Neural cell (in vitro differentiated cells): Measurements from ENCODE around the gene FRMD4A. TPM values are rescaled to one million over a fixed set of nuclear protein-coding genes. Genes with fewer than 3 reads are reported as not detected.

Source experiments
- H2AFZ ChIP-seq: fragments of 200-600, 300-800 bp; sonication (generic), shearing (Covaris generic); 2 replicates; pipeline ENCODE4 v1.6.0; 2014; ENCODE audit warnings: low read depth, mild to moderate bottlenecking, antibody characterized with exemption, low read length, moderate library complexity
- H3F3A ChIP-seq: fragments of 200-600 bp; shearing (Covaris generic); 2 replicates; pipeline ENCODE4 v1.6.1; 2016; ENCODE audit warnings: mild to moderate bottlenecking, moderate library complexity, mixed read lengths, antibody characterized with exemption, low read length; ENCODE audit not compliant: insufficient read depth, poor library complexity, severe bottlenecking
- H3K27ac ChIP-seq: fragments of 200-600, 300-800 bp; sonication (generic), shearing (Covaris generic); 2 replicates; pipeline ENCODE4 v1.5.1; 2014; ENCODE audit warnings: mild to moderate bottlenecking, low read length, moderate library complexity
- H3K27me3 ChIP-seq: fragments of 300-800, 200-600 bp; sonication (generic), shearing (Covaris generic); 2 replicates; pipeline ENCODE4 v1.6.0; 2014; ENCODE audit warnings: mild to moderate bottlenecking, low read depth, low read length, moderate library complexity; ENCODE audit not compliant: insufficient read depth
- H3K36me3 ChIP-seq: fragments of 300-800, 200-600 bp; sonication (generic), shearing (Covaris generic); 2 replicates; pipeline ENCODE4 v1.5.1; 2014; ENCODE audit warnings: mild to moderate bottlenecking, antibody characterized with exemption, low read length, moderate library complexity; ENCODE audit not compliant: insufficient read depth
- H3K4me2 ChIP-seq: fragments of 300-800, 200-600 bp; sonication (generic), shearing (Covaris generic); 2 replicates; pipeline ENCODE4 v1.6.0; 2014; ENCODE audit warnings: mild to moderate bottlenecking, low read length
- H3K4me3 ChIP-seq: fragments of 300-800, 200-600 bp; sonication (generic), shearing (Covaris generic); 2 replicates; pipeline ENCODE4 v1.5.1; 2014; ENCODE audit warnings: mild to moderate bottlenecking, low read length, moderate library complexity
- H3K79me2 ChIP-seq: fragments of 200-600 bp; shearing (Covaris generic); replicated peaks from 2 replicates; pipeline ENCODE4 v1.6.0; 2014; ENCODE audit warnings: mild to moderate bottlenecking, low read length, moderate library complexity; ENCODE audit not compliant: insufficient read depth
- H3K9ac ChIP-seq: fragments of 300-800, 200-600 bp; sonication (generic), shearing (Covaris generic); 2 replicates; pipeline ENCODE4 v1.6.1; 2016; ENCODE audit warnings: mild to moderate bottlenecking, low read length, mixed read lengths
- H3K9me2 ChIP-seq: fragments of 200-600 bp; shearing (Covaris generic); 2 replicates; pipeline ENCODE4 v1.6.1; 2016; ENCODE audit warnings: mild to moderate bottlenecking, low read length, mixed read lengths; ENCODE audit not compliant: insufficient read depth
- H3K9me3 ChIP-seq: fragments of 200-600, 300-800 bp; sonication (generic), shearing (Covaris generic); 2 replicates; pipeline ENCODE4 v1.6.1; 2016; ENCODE audit warnings: mild to moderate bottlenecking, mixed run types, low read length, moderate library complexity, mixed read lengths
- H4K20me1 ChIP-seq: fragments of 200-600 bp; shearing (Covaris generic); 2 replicates; pipeline ENCODE4 v1.6.1; 2016; ENCODE audit warnings: mild to moderate bottlenecking, mixed run types; ENCODE audit not compliant: insufficient read depth
- EZH2 ChIP-seq: fragments of 200-600, 300-800 bp; shearing (Covaris generic), sonication (generic); IDR thresholded peaks from 2 replicates; pipeline ENCODE4 v1.6.1; 2014; ENCODE audit warnings: antibody characterized with exemption, low read length, borderline replicate concordance, mild to moderate bottlenecking; ENCODE audit not compliant: insufficient read depth, poor library complexity, severe bottlenecking
- MXI1 ChIP-seq: fragments of 450-650 bp; conservative IDR thresholded peaks from 2 replicates; pipeline ENCODE4 v1.6.1; 2014; ENCODE audit warnings: antibody characterized with exemption, mild to moderate bottlenecking; ENCODE audit not compliant: poor library complexity, severe bottlenecking
- RAD21 ChIP-seq: fragments of 450-650 bp; conservative IDR thresholded peaks from 2 replicates; pipeline ENCODE4 v1.6.1; 2014; ENCODE audit warnings: antibody characterized with exemption, mild to moderate bottlenecking, moderate library complexity
- SMC3 ChIP-seq: fragments of 450-650 bp; conservative IDR thresholded peaks from 2 replicates; pipeline ENCODE4 v1.6.1; 2014; ENCODE audit warnings: antibody characterized with exemption, mild to moderate bottlenecking, moderate library complexity; ENCODE audit not compliant: poor library complexity
- TAF1 ChIP-seq: IDR thresholded peaks from 2 replicates; pipeline ENCODE4 v1.6.1; 2012; ENCODE audit warnings: low read depth
- polyA plus RNA-seq: library from polyadenylated mRNA; depleted of rRNA; stranded (reverse); fragments of >200 nt; gene quantifications from 2 replicates; pipeline ENCODE4 v1.2.3, GENCODE V29; 2014
- TF ChIP-seq, protein P1 (sequence below): fragments of 450-650 bp; IDR thresholded peaks from 2 replicates; pipeline ENCODE4 v1.5.1; 2014; ENCODE audit warnings: antibody characterized with exemption, mild to moderate bottlenecking, moderate library complexity; ENCODE audit not compliant: poor library complexity, severe bottlenecking
- TF ChIP-seq, protein P2 (sequence below): IDR thresholded peaks from 2 replicates; pipeline ENCODE4 v1.6.1; 2012; ENCODE audit warnings: borderline replicate concordance

The FRMD4A gene
- polyA plus RNA-seq, 1 donor from 2014 or later, result 36.5 TPM

DNA sequence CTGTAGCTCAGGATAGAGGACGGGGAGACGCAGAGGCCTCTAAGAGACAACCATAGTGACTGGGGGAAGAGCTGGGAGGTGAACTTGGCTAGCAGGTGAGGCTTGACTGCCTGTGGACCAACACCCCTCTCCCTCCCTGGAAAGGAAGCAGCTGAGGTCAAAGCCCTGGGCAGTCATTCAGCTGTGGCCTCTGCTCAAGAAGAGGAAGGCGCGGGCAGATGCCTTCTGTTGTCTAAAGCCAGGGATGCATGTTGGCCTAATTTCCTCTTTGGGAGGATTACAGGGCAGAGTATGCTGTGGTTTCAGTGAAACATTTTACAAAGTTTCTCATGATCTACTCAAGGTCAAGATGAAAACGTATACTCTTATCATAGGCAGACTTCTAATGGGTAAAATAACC is 416.8 kb downstream of the FRMD4A start:
- no peak overlapping the region for H3K4me2 ChIP-seq
- H3K27me3 ChIP-seq, result no peaks in the 10 kb centered on the region
- peaks cover 2% of the 10 kb centered on the region for H3K9me3 ChIP-seq
- H3K79me2 ChIP-seq, result no peaks in the 10 kb centered on the region
- H4K20me1 ChIP-seq, result no peaks in the 10 kb centered on the region
- TF ChIP-seq TAF1 (no peak), MXI1 (no peak), SMC3 (no peak), EZH2 (no peak)
- TF ChIP-seq, protein P1, sequence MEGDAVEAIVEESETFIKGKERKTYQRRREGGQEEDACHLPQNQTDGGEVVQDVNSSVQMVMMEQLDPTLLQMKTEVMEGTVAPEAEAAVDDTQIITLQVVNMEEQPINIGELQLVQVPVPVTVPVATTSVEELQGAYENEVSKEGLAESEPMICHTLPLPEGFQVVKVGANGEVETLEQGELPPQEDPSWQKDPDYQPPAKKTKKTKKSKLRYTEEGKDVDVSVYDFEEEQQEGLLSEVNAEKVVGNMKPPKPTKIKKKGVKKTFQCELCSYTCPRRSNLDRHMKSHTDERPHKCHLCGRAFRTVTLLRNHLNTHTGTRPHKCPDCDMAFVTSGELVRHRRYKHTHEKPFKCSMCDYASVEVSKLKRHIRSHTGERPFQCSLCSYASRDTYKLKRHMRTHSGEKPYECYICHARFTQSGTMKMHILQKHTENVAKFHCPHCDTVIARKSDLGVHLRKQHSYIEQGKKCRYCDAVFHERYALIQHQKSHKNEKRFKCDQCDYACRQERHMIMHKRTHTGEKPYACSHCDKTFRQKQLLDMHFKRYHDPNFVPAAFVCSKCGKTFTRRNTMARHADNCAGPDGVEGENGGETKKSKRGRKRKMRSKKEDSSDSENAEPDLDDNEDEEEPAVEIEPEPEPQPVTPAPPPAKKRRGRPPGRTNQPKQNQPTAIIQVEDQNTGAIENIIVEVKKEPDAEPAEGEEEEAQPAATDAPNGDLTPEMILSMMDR, result no peak
- no peak overlapping the region for H2AFZ ChIP-seq
- no peak overlapping the region for H3K4me3 ChIP-seq
- H3K9me2 ChIP-seq, result no peaks in the 10 kb centered on the region
- H3F3A ChIP-seq, result no peaks in the 10 kb centered on the region
- no peaks in the 10 kb centered on the region for H3K36me3 ChIP-seq
- no peak overlapping the region for H3K27ac ChIP-seq
- H3K9ac ChIP-seq, result no peak overlapping the region

DNA sequence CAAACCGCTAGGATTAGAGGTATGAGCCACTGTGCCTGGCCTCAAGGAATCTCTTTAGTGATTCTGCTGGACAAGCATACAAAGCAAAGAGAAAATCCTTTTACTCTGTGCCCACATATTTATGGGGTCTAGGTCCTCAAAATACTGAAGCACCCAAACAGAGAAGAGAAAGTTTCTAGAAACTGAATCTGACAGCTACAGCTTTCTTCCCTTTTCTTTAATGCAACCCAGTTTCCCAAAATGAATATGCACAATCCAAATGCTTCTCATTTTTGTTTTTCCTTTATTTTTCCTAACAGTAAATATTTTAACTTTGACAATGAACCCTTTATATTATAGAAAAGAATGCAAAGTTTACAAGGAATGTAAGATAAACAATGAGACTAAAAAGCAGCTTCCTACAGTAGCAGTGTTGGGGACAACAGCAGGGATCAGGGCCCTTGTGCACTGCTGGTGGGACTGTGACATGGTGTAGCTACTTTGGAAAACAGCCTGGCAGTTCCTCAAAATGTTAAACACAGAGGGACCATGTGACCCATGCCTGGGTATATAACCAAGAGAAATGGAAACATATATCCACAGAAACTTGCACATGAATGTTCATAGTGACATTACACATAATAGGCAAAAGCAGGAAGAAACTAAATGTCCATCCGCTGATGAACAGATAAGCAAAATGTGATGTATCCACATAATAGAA is 418.8 kb downstream of the FRMD4A start:
- Histone ChIP-seq H3K4me2 (no peak overlapping the region), H3K9me2 (no peaks in the 10 kb centered on the region), H3K36me3 (no peaks in the 10 kb centered on the region), H3K9me3 (peaks cover 3% of the 10 kb centered on the region), H3K27me3 (no peaks in the 10 kb centered on the region), H3K27ac (no peak overlapping the region), H2AFZ (no peak overlapping the region), H3K9ac (no peak overlapping the region), H3K4me3 (no peak overlapping the region), H3K79me2 (no peaks in the 10 kb centered on the region), H3F3A (no peaks in the 10 kb centered on the region), H4K20me1 (no peaks in the 10 kb centered on the region)
- TF ChIP-seq, protein P1, result no peak
- no peak for TF ChIP-seq EZH2
- no peak for TF ChIP-seq RAD21
- no peak for TF ChIP-seq SMC3
- TF ChIP-seq MXI1, result no peak
- TF ChIP-seq, protein P2, sequence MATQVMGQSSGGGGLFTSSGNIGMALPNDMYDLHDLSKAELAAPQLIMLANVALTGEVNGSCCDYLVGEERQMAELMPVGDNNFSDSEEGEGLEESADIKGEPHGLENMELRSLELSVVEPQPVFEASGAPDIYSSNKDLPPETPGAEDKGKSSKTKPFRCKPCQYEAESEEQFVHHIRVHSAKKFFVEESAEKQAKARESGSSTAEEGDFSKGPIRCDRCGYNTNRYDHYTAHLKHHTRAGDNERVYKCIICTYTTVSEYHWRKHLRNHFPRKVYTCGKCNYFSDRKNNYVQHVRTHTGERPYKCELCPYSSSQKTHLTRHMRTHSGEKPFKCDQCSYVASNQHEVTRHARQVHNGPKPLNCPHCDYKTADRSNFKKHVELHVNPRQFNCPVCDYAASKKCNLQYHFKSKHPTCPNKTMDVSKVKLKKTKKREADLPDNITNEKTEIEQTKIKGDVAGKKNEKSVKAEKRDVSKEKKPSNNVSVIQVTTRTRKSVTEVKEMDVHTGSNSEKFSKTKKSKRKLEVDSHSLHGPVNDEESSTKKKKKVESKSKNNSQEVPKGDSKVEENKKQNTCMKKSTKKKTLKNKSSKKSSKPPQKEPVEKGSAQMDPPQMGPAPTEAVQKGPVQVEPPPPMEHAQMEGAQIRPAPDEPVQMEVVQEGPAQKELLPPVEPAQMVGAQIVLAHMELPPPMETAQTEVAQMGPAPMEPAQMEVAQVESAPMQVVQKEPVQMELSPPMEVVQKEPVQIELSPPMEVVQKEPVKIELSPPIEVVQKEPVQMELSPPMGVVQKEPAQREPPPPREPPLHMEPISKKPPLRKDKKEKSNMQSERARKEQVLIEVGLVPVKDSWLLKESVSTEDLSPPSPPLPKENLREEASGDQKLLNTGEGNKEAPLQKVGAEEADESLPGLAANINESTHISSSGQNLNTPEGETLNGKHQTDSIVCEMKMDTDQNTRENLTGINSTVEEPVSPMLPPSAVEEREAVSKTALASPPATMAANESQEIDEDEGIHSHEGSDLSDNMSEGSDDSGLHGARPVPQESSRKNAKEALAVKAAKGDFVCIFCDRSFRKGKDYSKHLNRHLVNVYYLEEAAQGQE, result no peak
- no peak for TF ChIP-seq TAF1
